ENCODE results near the gene ERCC2. TPM values are rescaled to one million over a fixed set of nuclear protein-coding genes. Genes with fewer than 3 reads are reported as not detected.

ERCC2 gene
- total RNA-seq, 1 donor from 2014 or later, result 31.0 TPM

GRCh38 chr19:45376045-45376724 is 5.8 kb upstream of the ERCC2 start:
- H3K4me3 ChIP-seq, result no peak overlapping the region
- H3K4me3 Mint-ChIP-seq, result no peak overlapping the region
- H2AFZ ChIP-seq (replicated peaks), result peak overlapping the region; percentile 20
- H3K27ac ChIP-seq, result peak overlapping the region; percentile 69
- peak overlapping the region; percentile 29 for H3K4me2 ChIP-seq
- no peak for TF ChIP-seq EZH2 (IDR thresholded peaks at IDR 0.05)
- no peak for TF ChIP-seq EZH2phosphoT487 (IDR thresholded peaks at IDR 0.05)
- no peak for TF ChIP-seq CTCF (IDR thresholded peaks at IDR 0.05)
- no peaks in the 10 kb centered on the region for H3K36me3 Mint-ChIP-seq
- H3K9me3 Mint-ChIP-seq, result no peaks in the 10 kb centered on the region
- no peak overlapping the region for H3K9ac ChIP-seq
- H3K4me1 Mint-ChIP-seq, result peaks cover 23% of the 10 kb centered on the region
- peak overlapping the region; percentile 88 for H3K27ac Mint-ChIP-seq
- H3F3A ChIP-seq (ENCODE audit: low read depth), result peaks cover 28% of the 10 kb centered on the region
- H3K27me3 Mint-ChIP-seq (ENCODE audit: insufficient read depth, low read depth), result peaks cover 12% of the 10 kb centered on the region
- peaks cover 13% of the 10 kb centered on the region for H3K4me1 ChIP-seq
- no peaks in the 10 kb centered on the region for H3K36me3 ChIP-seq
- no peaks in the 10 kb centered on the region for H3K9me3 ChIP-seq (ENCODE audit: low read depth)
- no peaks in the 10 kb centered on the region for H4K20me1 ChIP-seq (ENCODE audit: low read depth)
- no peaks in the 10 kb centered on the region for H3K27me3 ChIP-seq
- no peaks in the 10 kb centered on the region for H3K79me2 ChIP-seq (ENCODE audit: low read depth)
- DNase-seq (ENCODE audit: low spot score), result peak; percentile 85

- Histone ChIP-seq H3K79me2 (ENCODE audit: low read depth) (peaks cover 23% of the 10 kb centered on the region), H4K20me1 (ENCODE audit: low read depth) (peaks cover 24% of the 10 kb centered on the region), H3K36me3 (no peaks in the 10 kb centered on the region), H3K4me2 (peak overlapping the region; percentile 77), H3K4me3 (peak overlapping the region; percentile 85), H2AFZ (replicated peaks) (no peak overlapping the region), H3K9ac (no peak overlapping the region), H3K27ac (no peak overlapping the region), H3F3A (ENCODE audit: low read depth) (peaks cover 25% of the 10 kb centered on the region), H3K4me1 (peaks cover 9% of the 10 kb centered on the region), H3K27me3 (no peaks in the 10 kb centered on the region), H3K9me3 (ENCODE audit: low read depth) (no peaks in the 10 kb centered on the region)
- Mint-ChIP-seq H3K27ac (peak overlapping the region; percentile 25), H3K4me3 (peak overlapping the region; percentile 91), H3K9me3 (no peaks in the 10 kb centered on the region), H3K27me3 (ENCODE audit: insufficient read depth, low read depth) (peaks cover 6% of the 10 kb centered on the region), H3K4me1 (peaks cover 19% of the 10 kb centered on the region), H3K36me3 (no peaks in the 10 kb centered on the region)
- DNase-seq (ENCODE audit: low spot score), result peak; percentile 26
- TF ChIP-seq EZH2phosphoT487 (IDR thresholded peaks at IDR 0.05) (no peak), CTCF (IDR thresholded peaks at IDR 0.05) (no peak), EZH2 (IDR thresholded peaks at IDR 0.05) (no peak)
These were observed 1.5 kb downstream of the ERCC2 start for GRCh38 chr19:45368737-45369340.

- Histone ChIP-seq H3K4me3 (no peak overlapping the region), H3K9me3 (ENCODE audit: low read depth) (no peaks in the 10 kb centered on the region), H3K27me3 (no peaks in the 10 kb centered on the region), H3K9ac (no peak overlapping the region), H2AFZ (replicated peaks) (no peak overlapping the region), H3K36me3 (no peaks in the 10 kb centered on the region), H3K4me2 (no peak overlapping the region), H3K4me1 (peaks cover 9% of the 10 kb centered on the region), H4K20me1 (ENCODE audit: low read depth) (peaks cover 24% of the 10 kb centered on the region), H3K79me2 (ENCODE audit: low read depth) (peaks cover 23% of the 10 kb centered on the region), H3K27ac (no peak overlapping the region), H3F3A (ENCODE audit: low read depth) (peaks cover 23% of the 10 kb centered on the region)
- Mint-ChIP-seq H3K4me3 (peak overlapping the region; percentile 42), H3K9me3 (no peaks in the 10 kb centered on the region), H3K27ac (no peak overlapping the region), H3K36me3 (no peaks in the 10 kb centered on the region), H3K27me3 (ENCODE audit: insufficient read depth, low read depth) (peaks cover 4% of the 10 kb centered on the region), H3K4me1 (peaks cover 19% of the 10 kb centered on the region)
- DNase-seq (ENCODE audit: low spot score), result no peak
- TF ChIP-seq EZH2phosphoT487 (IDR thresholded peaks at IDR 0.05) (no peak), EZH2 (IDR thresholded peaks at IDR 0.05) (no peak), CTCF (IDR thresholded peaks at IDR 0.05) (no peak)
These were observed 2.2 kb downstream of the ERCC2 start for GRCh38 chr19:45368127-45368526.
